PC-9 (cell line): ENCODE data around the gene XCR1. TPM values are rescaled to one million over a fixed set of nuclear protein-coding genes. Genes with fewer than 3 reads are reported as not detected.

ENCODE experiments used
- BruUV-seq: library from RNA; stranded (reverse); fragments of 400-500 nt; replicated peaks from 2 replicates; lab custom pipeline; 2021; lab: Mats Ljungman, UMichigan
- CTCF ChIA-PET: fragments of 300-600 bp; sonication (Branson Sonifier 250); formaldehyde crosslinking; loops from one replicate; lab custom pipeline; 2022; ENCODE audit warnings: antibody characterized with exemption; lab: Charles Lee
- POLR2A ChIA-PET: fragments of 300-600 bp; sonication (Branson Sonifier 250); formaldehyde crosslinking; loops from one replicate; lab custom pipeline; 2022; ENCODE audit warnings: antibody characterized with exemption; ENCODE audit not compliant: unreplicated experiment; lab: Charles Lee
- DNase-seq, 2 experiments: peaks; one replicate each; pipeline versions ENCODE4 v3.0.0 to v3.0.0-alpha.2; 2015 to 2022; ENCODE audit warnings: mixed read lengths in 1 of 2
- H2AFZ ChIP-seq: fragments of 200-600 bp; sonication (generic); 2 replicates; pipeline ENCODE4 v1.8.1; 2017; ENCODE audit warnings: antibody characterized with exemption
- H3F3A ChIP-seq: fragments of 200-600 bp; sonication (generic); 2 replicates; pipeline ENCODE4 v1.8.1; 2017; ENCODE audit warnings: antibody characterized with exemption, mild to moderate bottlenecking, low read depth; ENCODE audit not compliant: insufficient read depth
- H3K27ac ChIP-seq: fragments of 200-600 bp; sonication (generic); 2 replicates; pipeline ENCODE4 v1.6.1; 2016; ENCODE audit warnings: mixed run types
- H3K27me3 ChIP-seq: fragments of 200-600 bp; sonication (generic); 2 replicates; pipeline ENCODE4 v1.6.1; 2016; ENCODE audit warnings: low read depth, mixed run types; ENCODE audit not compliant: insufficient read depth
- H3K36me3 ChIP-seq: fragments of 200-600 bp; sonication (generic); 2 replicates; pipeline ENCODE4 v1.6.1; 2016; ENCODE audit warnings: low read depth, mixed run types
- H3K4me1 ChIP-seq: fragments of 200-600 bp; sonication (generic); replicated peaks from 2 replicates; pipeline ENCODE4 v1.6.1; 2016; ENCODE audit warnings: mixed run types; ENCODE audit not compliant: insufficient read depth
- H3K4me2 ChIP-seq: fragments of 200-600 bp; sonication (generic); 2 replicates; pipeline ENCODE4 v1.6.1; 2017; ENCODE audit warnings: mixed run types
- H3K4me3 ChIP-seq: fragments of 200-600 bp; sonication (generic); 2 replicates; pipeline ENCODE4 v1.6.1; 2016; ENCODE audit warnings: mixed run types
- H3K79me2 ChIP-seq: fragments of 200-600 bp; sonication (generic); 2 replicates; pipeline ENCODE4 v1.6.1; 2017; ENCODE audit warnings: low read depth, mixed run types
- H3K9me2 ChIP-seq: fragments of 200-600 bp; sonication (generic); 2 replicates; pipeline ENCODE4 v1.8.1; 2017; ENCODE audit warnings: mild to moderate bottlenecking; ENCODE audit not compliant: insufficient read depth
- H3K9me3 ChIP-seq: fragments of 200-600 bp; sonication (generic); 2 replicates; pipeline ENCODE4 v1.8.1; 2016; ENCODE audit warnings: low read depth; ENCODE audit not compliant: insufficient read depth
- H4K20me1 ChIP-seq: fragments of 200-600 bp; sonication (generic); 2 replicates; pipeline ENCODE4 v1.8.1; 2017; ENCODE audit not compliant: insufficient read depth
- EZH2 ChIP-seq: fragments of 200-600 bp; sonication (generic); IDR thresholded peaks from 2 replicates; pipeline ENCODE4 v1.8.0; 2017; ENCODE audit warnings: antibody characterized with exemption, low read depth
- intact Hi-C: fragments of 100-400 bp; cut with micrococcal nuclease; formaldehyde crosslinking; loops from one replicate; pipeline ENCODE4 v1.10.0; 2022; ENCODE audit not compliant: unreplicated experiment
- total RNA-seq: library from RNA; stranded (reverse); gene quantifications from 2 replicates; pipeline ENCODE4 v1.2.3, GENCODE V29; 2021
- TF ChIP-seq, protein P1 (sequence below): fragments of 200-600 bp; sonication (generic); conservative IDR thresholded peaks from 2 replicates; pipeline ENCODE4 v1.6.1; 2017; ENCODE audit warnings: mixed run types, antibody characterized with exemption, mild to moderate bottlenecking, moderate library complexity

Gene XCR1
- total RNA-seq, 1 experiment from 2014 or later = 0.13 TPM

DNA sequence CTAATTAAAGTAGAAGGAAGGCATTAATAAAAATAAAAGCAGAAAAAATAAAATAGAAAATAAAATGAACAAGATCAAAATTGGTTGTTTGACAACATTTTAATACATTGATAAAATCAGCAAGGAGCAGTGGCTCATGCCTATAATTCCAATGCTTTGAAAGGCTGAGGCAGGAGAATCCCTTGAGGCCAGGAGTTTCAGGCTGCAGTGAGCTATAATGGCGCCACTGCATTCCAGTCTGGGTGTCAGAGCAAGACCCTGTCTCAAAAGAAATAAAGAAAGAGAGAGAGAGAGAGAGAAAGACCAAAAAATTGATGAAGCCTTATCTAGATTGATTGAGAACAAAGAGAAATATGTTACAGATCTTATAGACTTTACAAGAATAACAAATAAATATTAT is 2.1 kb downstream of the XCR1 start:
- Histone ChIP-seq H3K9me2 (no peaks in the 10 kb centered on the region; the same call in 1 of the 2 replicates), H4K20me1 (no peaks in the 10 kb centered on the region), H3F3A (no peaks in the 10 kb centered on the region), H3K4me3 (no peak overlapping the region), H2AFZ (no peak overlapping the region), H3K4me1 (no peaks in the 10 kb centered on the region), H3K27me3 (no peaks in the 10 kb centered on the region), H3K4me2 (no peak overlapping the region), H3K36me3 (no peaks in the 10 kb centered on the region), H3K9me3 (0 out of 2 replicates have a peak, but pooled peaks cover 5% of the 10 kb centered on the region), H3K27ac (no peak overlapping the region), H3K79me2 (no peaks in the 10 kb centered on the region)
- intact Hi-C loops = no loop called here
- CTCF ChIA-PET = no interaction called here
- BruUV-seq = no TSS peak
- POLR2A ChIA-PET = no interaction called here
- no peak for TF ChIP-seq EZH2
- TF ChIP-seq, protein P1, sequence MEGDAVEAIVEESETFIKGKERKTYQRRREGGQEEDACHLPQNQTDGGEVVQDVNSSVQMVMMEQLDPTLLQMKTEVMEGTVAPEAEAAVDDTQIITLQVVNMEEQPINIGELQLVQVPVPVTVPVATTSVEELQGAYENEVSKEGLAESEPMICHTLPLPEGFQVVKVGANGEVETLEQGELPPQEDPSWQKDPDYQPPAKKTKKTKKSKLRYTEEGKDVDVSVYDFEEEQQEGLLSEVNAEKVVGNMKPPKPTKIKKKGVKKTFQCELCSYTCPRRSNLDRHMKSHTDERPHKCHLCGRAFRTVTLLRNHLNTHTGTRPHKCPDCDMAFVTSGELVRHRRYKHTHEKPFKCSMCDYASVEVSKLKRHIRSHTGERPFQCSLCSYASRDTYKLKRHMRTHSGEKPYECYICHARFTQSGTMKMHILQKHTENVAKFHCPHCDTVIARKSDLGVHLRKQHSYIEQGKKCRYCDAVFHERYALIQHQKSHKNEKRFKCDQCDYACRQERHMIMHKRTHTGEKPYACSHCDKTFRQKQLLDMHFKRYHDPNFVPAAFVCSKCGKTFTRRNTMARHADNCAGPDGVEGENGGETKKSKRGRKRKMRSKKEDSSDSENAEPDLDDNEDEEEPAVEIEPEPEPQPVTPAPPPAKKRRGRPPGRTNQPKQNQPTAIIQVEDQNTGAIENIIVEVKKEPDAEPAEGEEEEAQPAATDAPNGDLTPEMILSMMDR = no peak
- DNase-seq = no peak

DNA sequence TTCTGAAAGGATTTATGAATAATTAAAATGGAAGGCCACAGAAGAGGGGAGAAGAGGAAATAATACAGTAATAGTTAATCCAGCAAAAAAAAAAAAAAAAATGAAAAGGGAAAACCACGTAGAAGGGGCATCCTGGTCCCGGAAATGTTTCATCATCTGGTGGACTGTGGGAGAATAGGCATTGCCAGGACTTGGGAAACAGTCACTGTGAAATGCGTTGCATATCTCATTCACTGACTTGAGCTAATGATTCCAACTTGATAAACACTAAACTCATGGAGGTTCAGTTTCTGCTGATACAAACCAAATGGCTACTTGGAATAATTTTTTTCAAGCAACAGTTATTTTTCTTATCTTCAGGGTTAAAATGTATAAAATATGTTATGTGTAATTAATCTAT is 3.2 kb downstream of the XCR1 start:
- ChIA-PET POLR2A (no interaction called here), CTCF (no interaction called here)
- DNase-seq = no peak
- no peak overlapping the region for H2AFZ ChIP-seq
- 0 out of 2 replicates have a peak, but pooled peaks cover 5% of the 10 kb centered on the region for H3K9me3 ChIP-seq
- BruUV-seq = no TSS peak
- H3K27ac ChIP-seq = no peak overlapping the region
- intact Hi-C loops = no loop called here
- no peaks in the 10 kb centered on the region for H3K36me3 ChIP-seq
- H3K9me2 ChIP-seq = no peaks in the 10 kb centered on the region; the same call in 1 of the 2 replicates
- no peak overlapping the region for H3K4me3 ChIP-seq
- no peaks in the 10 kb centered on the region for H3K27me3 ChIP-seq
- no peaks in the 10 kb centered on the region for H3K4me1 ChIP-seq
- H4K20me1 ChIP-seq = no peaks in the 10 kb centered on the region
- H3F3A ChIP-seq = no peaks in the 10 kb centered on the region
- H3K79me2 ChIP-seq = no peaks in the 10 kb centered on the region
- H3K4me2 ChIP-seq = no peak overlapping the region
- no peak for TF ChIP-seq EZH2
- TF ChIP-seq, protein P1 = no peak

DNA sequence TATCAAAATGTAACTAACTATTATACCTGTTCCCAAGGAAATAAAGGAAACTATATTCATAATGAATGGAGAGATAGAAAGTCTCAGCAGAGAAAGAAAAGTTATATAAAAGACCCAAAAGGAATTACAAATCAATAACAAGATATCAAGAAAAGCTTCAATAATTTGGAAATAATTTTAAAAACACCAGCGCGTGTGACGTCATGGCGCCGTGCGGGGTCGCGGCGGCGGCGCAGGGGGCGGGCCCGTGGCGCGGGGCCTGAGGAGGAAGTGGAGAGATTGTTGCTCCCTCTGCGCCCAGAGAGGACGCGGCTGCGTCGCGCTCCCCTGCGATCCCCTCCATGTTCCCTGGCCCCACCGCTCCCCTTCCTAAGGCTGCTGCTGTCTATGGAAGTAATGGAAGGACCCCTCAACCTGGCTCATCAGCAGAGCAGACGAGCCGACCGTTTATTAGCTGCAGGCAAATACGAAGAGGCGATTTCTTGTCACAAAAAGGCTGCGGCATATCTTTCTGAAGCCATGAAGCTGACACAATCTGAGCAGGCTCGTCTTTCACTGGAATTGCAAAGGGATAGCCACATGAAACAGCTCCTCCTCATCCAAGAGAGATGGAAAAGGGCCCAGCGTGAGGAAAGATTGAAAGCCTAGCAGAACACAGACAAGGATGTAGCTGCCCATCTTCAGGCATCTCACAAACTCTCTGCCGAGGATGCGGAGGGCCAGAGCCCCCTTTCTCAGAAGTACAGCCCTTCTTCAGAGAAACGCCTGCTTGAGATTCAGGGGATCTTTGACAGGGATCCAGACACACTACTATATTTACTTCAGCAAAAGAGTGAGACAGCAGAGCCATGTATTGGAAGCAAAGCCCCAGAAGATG is 4.1 kb downstream of the XCR1 start:
- H3K36me3 ChIP-seq = no peaks in the 10 kb centered on the region
- no TSS peak for BruUV-seq

More for the DNA sequence above, 4.1 kb downstream of the XCR1 start:
- Histone ChIP-seq H3K4me3 (no peak overlapping the region), H3K27ac (no peak overlapping the region), H2AFZ (no peak overlapping the region), H3K79me2 (no peaks in the 10 kb centered on the region), H3K9me2 (no peaks in the 10 kb centered on the region; the same call in 1 of the 2 replicates), H3F3A (no peaks in the 10 kb centered on the region), H3K9me3 (0 out of 2 replicates have a peak, but pooled peaks cover 5% of the 10 kb centered on the region), H3K27me3 (no peaks in the 10 kb centered on the region), H3K4me1 (no peaks in the 10 kb centered on the region), H4K20me1 (no peaks in the 10 kb centered on the region), H3K4me2 (no peak overlapping the region)
- ChIA-PET CTCF (no interaction called here), POLR2A (no interaction called here)
- no peak for TF ChIP-seq EZH2
- TF ChIP-seq, protein P1 = no peak
- DNase-seq = no peak
- intact Hi-C loops = no loop called here
